Activated naive CD8-positive, alpha-beta T cell treated with anti-CD3 and anti-CD28 coated beads, Interleukin-2, amount 50 U/mL, for 24 hours (primary cell): ENCODE results near the gene MDGA2.
A peak's percentile ranks its signal among the peaks of the same experiment; 100 is the strongest.
"Not testable (repeated sequence)": the region's sequence is repeated elsewhere in the genome, so short reads cannot be mapped to it uniquely, and the experiment has no call there.

Experiments
- ATAC-seq: fragments of 150-1000 bp; cut with Tn5 transposase; one replicate; pipeline ENCODE4 v1.10.0; 2021
- DNase-seq: peaks from one replicate; pipeline ENCODE4 v3.0.0; 2021
- H3K27ac Mint-ChIP-seq: one replicate; pipeline ENCODE4 v1.8.0; 2021; ENCODE audit warnings: mild to moderate bottlenecking, mixed read lengths
- H3K27me3 Mint-ChIP-seq: one replicate; pipeline ENCODE4 v1.8.0; 2021; ENCODE audit warnings: mixed read lengths
- H3K36me3 Mint-ChIP-seq: one replicate; pipeline ENCODE4 v1.8.0; 2021; ENCODE audit warnings: low read depth, mixed read lengths
- H3K4me1 Mint-ChIP-seq: one replicate; pipeline ENCODE4 v1.8.0; 2021; ENCODE audit warnings: mixed read lengths
- H3K4me3 Mint-ChIP-seq: one replicate; pipeline ENCODE4 v1.8.0; 2021; ENCODE audit warnings: mild to moderate bottlenecking, moderate library complexity, mixed read lengths
- H3K9me3 Mint-ChIP-seq: one replicate; pipeline ENCODE4 v1.8.0; 2021; ENCODE audit warnings: mixed read lengths

Gene MDGA2

GRCh38 chr14:47660158-47660557 is 15.2 kb downstream of the MDGA2 start:
- H3K27ac Mint-ChIP-seq: no peak overlapping the region
- no peaks in the 10 kb centered on the region for H3K4me1 Mint-ChIP-seq
- no peaks in the 10 kb centered on the region for H3K36me3 Mint-ChIP-seq
- no peaks in the 10 kb centered on the region for H3K27me3 Mint-ChIP-seq
- H3K4me3 Mint-ChIP-seq: no peak overlapping the region
- ATAC-seq (no peak), DNase-seq (no peak)
- H3K9me3 Mint-ChIP-seq: peaks cover 7% of the 10 kb centered on the region

DNA sequence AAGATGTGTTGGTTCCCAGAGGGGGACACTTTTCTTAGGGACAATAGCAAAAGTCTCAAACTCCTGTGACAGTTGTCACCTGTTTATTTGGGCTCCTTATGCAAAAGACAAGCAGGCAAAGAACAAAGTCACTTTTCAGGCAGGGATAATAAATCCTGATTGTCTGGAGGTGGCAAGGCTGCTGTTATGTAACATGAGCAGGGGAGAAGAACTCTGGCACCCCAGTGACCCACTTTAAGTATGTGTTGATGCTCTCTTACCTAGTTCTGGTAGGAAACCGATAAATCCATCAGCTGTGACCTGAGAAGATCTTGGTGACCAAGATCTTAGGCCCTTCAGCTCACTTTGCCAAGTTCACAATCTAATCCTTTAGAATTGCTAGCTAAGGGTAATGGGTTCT is 17.4 kb downstream of the MDGA2 start:
- DNase-seq (no peak), ATAC-seq (no peak)
- Mint-ChIP-seq H3K4me1 (no peaks in the 10 kb centered on the region), H3K27me3 (no peaks in the 10 kb centered on the region), H3K27ac (no peak overlapping the region), H3K36me3 (no peaks in the 10 kb centered on the region), H3K4me3 (no peak overlapping the region), H3K9me3 (peaks cover 3% of the 10 kb centered on the region)

DNA sequence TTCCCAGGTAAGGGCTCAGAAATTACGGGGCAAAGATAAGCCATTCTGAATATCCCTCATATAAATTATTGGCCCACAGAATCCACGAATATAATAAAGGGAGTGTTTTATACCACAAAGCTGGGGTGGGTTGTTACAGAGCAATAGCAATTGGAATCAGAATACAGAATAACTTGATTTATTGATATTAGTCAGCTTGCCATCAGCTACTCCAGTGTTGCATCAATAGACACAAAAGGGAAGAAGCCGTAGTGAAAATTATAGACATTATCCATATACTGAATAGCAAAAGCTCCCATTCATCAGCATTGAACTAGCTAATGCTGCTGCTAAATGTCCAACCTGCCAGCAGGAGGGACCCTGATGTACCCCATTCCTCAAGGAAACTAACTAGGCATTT is 18.3 kb downstream of the MDGA2 start:
- H3K27me3 Mint-ChIP-seq: no peaks in the 10 kb centered on the region
- H3K4me3 Mint-ChIP-seq: no peak overlapping the region
- DNase-seq (no peak), ATAC-seq (no peak)
- no peaks in the 10 kb centered on the region for H3K4me1 Mint-ChIP-seq
- H3K9me3 Mint-ChIP-seq: peaks cover 3% of the 10 kb centered on the region
- no peak overlapping the region for H3K27ac Mint-ChIP-seq
- no peaks in the 10 kb centered on the region for H3K36me3 Mint-ChIP-seq

- DNase-seq: no peak
- Mint-ChIP-seq H3K9me3 (no peaks in the 10 kb centered on the region), H3K27ac (no peak overlapping the region), H3K36me3 (no peaks in the 10 kb centered on the region), H3K27me3 (no peaks in the 10 kb centered on the region), H3K4me3 (no peak overlapping the region), H3K4me1 (no peaks in the 10 kb centered on the region)
- ATAC-seq: no peak
Observed at GRCh38 chr14:47651337-47651736, 24.1 kb downstream of the MDGA2 start.

DNA sequence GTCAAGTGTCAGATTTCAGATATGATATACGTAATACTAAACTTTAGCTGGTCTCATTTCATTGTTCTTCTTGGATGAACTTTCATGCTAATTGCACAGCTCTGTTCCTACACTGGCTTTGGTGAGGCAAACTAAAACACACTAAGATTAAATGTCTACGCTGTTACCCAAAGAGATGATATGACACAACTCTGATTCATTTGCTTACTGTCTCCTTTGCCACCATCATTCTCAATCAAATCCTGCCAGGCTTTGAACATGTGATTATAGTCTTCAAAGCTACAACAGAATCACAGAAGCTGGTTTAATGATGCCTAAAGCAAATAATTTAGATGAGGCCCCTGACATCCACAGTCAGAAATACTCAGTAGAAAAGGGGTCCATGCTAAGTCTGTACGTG is 37.7 kb downstream of the MDGA2 start:
- H3K9me3 Mint-ChIP-seq: peaks cover 7% of the 10 kb centered on the region
- no peaks in the 10 kb centered on the region for H3K4me1 Mint-ChIP-seq
- H3K36me3 Mint-ChIP-seq: no peaks in the 10 kb centered on the region
- H3K27me3 Mint-ChIP-seq: no peaks in the 10 kb centered on the region
- H3K4me3 Mint-ChIP-seq: no peak overlapping the region
- ATAC-seq: no peak
- no peak for DNase-seq
- no peak overlapping the region for H3K27ac Mint-ChIP-seq

DNA sequence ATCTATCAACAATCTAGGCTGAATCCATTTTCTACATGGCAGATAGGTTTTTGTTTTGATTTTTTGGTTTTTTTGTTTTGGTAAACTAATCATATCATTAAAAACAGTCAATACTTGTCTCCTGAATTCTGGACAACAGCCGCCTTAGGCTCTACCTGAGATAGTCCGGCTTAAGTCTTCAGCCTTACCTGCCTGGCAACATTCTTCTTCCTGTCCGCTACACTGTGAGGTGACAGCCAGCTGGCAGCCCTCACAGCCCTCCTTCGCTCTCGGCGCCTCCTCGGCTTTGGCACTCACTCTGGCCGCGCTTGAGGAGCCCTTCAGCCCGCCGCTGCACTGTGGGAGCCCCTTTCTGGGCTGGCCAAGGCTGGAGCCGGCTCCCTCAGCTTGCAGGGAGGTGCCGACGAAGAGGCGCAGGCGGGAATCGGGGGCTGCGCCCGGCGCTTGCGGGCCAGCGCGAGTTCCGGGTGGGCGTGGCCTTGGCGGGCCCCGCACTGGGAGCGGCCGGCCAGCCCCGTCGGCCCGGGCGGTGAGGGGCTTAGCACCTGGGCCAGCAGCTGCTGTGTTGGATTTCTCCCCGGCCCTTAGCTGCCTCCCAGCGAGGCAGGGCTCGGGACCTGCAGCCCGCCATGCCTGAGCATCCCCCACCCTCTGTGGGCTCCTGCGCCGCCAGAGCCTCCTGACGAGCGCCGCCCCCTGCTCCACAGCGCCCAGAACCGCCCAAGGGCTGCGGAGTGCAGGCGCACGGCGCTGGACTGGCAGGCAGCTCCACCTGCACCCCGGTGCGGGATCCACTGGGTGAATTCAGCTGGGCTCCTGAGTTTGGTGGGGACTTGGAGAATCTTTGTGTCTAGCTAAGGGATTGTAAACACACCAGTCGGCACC is 49.0 kb downstream of the MDGA2 start:
- H3K9me3 Mint-ChIP-seq: peaks cover 22% of the 10 kb centered on the region
- no peak for DNase-seq
- H3K36me3 Mint-ChIP-seq: no peaks in the 10 kb centered on the region
- H3K4me3 Mint-ChIP-seq: no peak overlapping the region
- no peak for ATAC-seq
- H3K27ac Mint-ChIP-seq: no peak overlapping the region
- H3K27me3 Mint-ChIP-seq: no peaks in the 10 kb centered on the region
- H3K4me1 Mint-ChIP-seq: no peaks in the 10 kb centered on the region

GRCh38 chr14:47624126-47624525 is 51.3 kb downstream of the MDGA2 start:
- not testable (repeated sequence) for H3K36me3 Mint-ChIP-seq, H3K4me3 Mint-ChIP-seq, H3K27me3 Mint-ChIP-seq, H3K4me1 Mint-ChIP-seq, ATAC-seq, DNase-seq, H3K27ac Mint-ChIP-seq
- H3K9me3 Mint-ChIP-seq: peaks cover 21% of the 10 kb centered on the region

GRCh38 chr14:47619392-47619791 is 56.0 kb downstream of the MDGA2 start:
- no peak for DNase-seq
- no peak overlapping the region for H3K4me3 Mint-ChIP-seq
- H3K9me3 Mint-ChIP-seq: peaks cover 17% of the 10 kb centered on the region
- no peaks in the 10 kb centered on the region for H3K4me1 Mint-ChIP-seq
- ATAC-seq: no peak
- H3K27me3 Mint-ChIP-seq: no peaks in the 10 kb centered on the region
- H3K27ac Mint-ChIP-seq: no peak overlapping the region
- H3K36me3 Mint-ChIP-seq: no peaks in the 10 kb centered on the region

- ATAC-seq: no peak
Observed at GRCh38 chr14:47606566-47606965, 68.8 kb downstream of the MDGA2 start.

GRCh38 chr14:47596860-47597259 is 78.5 kb downstream of the MDGA2 start:
- ATAC-seq: peak; percentile 40
- no peak for DNase-seq
- Mint-ChIP-seq H3K4me3 (no peak overlapping the region), H3K27me3 (no peaks in the 10 kb centered on the region), H3K36me3 (no peaks in the 10 kb centered on the region), H3K4me1 (peaks cover 6% of the 10 kb centered on the region), H3K9me3 (peaks cover 14% of the 10 kb centered on the region), H3K27ac (no peak overlapping the region)

More at GRCh38 chr14:47606566-47606965, 68.8 kb downstream of the MDGA2 start:
- no peak overlapping the region for H3K27ac Mint-ChIP-seq
- H3K36me3 Mint-ChIP-seq: no peaks in the 10 kb centered on the region
- H3K9me3 Mint-ChIP-seq: no peaks in the 10 kb centered on the region
- H3K4me1 Mint-ChIP-seq: no peaks in the 10 kb centered on the region
- no peak for DNase-seq
- H3K27me3 Mint-ChIP-seq: no peaks in the 10 kb centered on the region
- H3K4me3 Mint-ChIP-seq: no peak overlapping the region

DNA sequence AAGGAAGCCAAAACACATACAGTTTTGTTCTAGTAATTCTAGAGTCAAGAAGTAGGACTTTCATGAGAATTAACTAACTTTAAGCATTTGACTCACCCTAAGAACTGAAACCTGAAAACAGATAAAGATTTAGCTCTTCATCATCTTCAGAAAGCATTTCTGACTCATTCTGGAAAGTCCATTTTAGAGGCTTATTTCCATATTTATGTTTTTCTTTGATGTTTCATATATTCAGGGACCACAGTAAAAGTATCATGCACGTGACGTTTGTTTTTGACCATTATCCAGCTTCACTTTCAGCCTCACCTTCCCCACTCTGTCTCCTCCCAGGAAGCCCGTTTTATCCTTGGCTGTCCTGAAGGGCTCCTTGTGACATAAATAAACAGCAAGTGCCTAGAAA is 79.2 kb downstream of the MDGA2 start:
- no peaks in the 10 kb centered on the region for H3K36me3 Mint-ChIP-seq
- DNase-seq: no peak

DNA sequence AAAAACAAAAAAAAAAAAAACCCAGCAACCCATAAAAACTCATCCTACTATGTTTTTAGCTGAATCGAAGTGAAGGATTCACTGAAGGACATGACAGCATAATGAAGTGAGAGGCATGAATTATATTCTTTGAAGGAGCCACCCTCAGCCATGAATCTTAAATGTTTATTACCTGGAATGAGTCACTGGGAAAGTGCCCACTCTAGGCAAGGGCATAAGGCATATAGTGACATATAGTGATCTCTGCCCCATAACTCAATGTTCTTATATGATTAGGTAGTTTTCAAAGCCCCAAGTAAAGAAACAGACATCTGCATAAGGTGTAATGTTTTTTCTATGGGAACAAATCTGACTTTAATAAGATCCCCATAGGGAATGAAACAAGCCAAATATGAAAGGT is 79.9 kb downstream of the MDGA2 start:
- DNase-seq (no peak), ATAC-seq (no peak)
- Mint-ChIP-seq H3K27ac (no peak overlapping the region), H3K36me3 (no peaks in the 10 kb centered on the region), H3K4me3 (no peak overlapping the region), H3K9me3 (peaks cover 17% of the 10 kb centered on the region), H3K4me1 (peaks cover 6% of the 10 kb centered on the region), H3K27me3 (no peaks in the 10 kb centered on the region)

More for the DNA sequence above, 79.2 kb downstream of the MDGA2 start:
- Mint-ChIP-seq H3K9me3 (peaks cover 16% of the 10 kb centered on the region), H3K27ac (no peak overlapping the region), H3K27me3 (no peaks in the 10 kb centered on the region), H3K4me3 (no peak overlapping the region), H3K4me1 (peaks cover 6% of the 10 kb centered on the region)
- ATAC-seq: no peak

GRCh38 chr14:47590767-47591495 is 84.5 kb downstream of the MDGA2 start:
- H3K36me3 Mint-ChIP-seq: no peaks in the 10 kb centered on the region
- no peaks in the 10 kb centered on the region for H3K27me3 Mint-ChIP-seq
- H3K9me3 Mint-ChIP-seq: peaks cover 8% of the 10 kb centered on the region
- H3K4me1 Mint-ChIP-seq: no peaks in the 10 kb centered on the region
- ATAC-seq: no peak
- no peak for DNase-seq
- no peak overlapping the region for H3K27ac Mint-ChIP-seq
- H3K4me3 Mint-ChIP-seq: no peak overlapping the region

- H3K27me3 Mint-ChIP-seq: no peaks in the 10 kb centered on the region
- H3K9me3 Mint-ChIP-seq: peaks cover 5% of the 10 kb centered on the region
- no peaks in the 10 kb centered on the region for H3K36me3 Mint-ChIP-seq
- no peak overlapping the region for H3K4me3 Mint-ChIP-seq
- H3K4me1 Mint-ChIP-seq: no peaks in the 10 kb centered on the region
- no peak for ATAC-seq
- no peak overlapping the region for H3K27ac Mint-ChIP-seq
- no peak for DNase-seq
Observed at GRCh38 chr14:47585447-47585846, 90.0 kb downstream of the MDGA2 start.

- no peaks in the 10 kb centered on the region for H3K4me1 Mint-ChIP-seq
- no peaks in the 10 kb centered on the region for H3K27me3 Mint-ChIP-seq
- no peak for ATAC-seq
Observed at GRCh38 chr14:47567273-47567672, 108.1 kb downstream of the MDGA2 start.

More at GRCh38 chr14:47567273-47567672, 108.1 kb downstream of the MDGA2 start:
- Mint-ChIP-seq H3K27ac (no peak overlapping the region), H3K4me3 (no peak overlapping the region), H3K36me3 (no peaks in the 10 kb centered on the region), H3K9me3 (peaks cover 16% of the 10 kb centered on the region)
- DNase-seq: no peak
